Fibroblast of peridontal ligament (primary cell): ENCODE data around the gene HCN2.

Source experiments
- DNase-seq: peaks from one replicate; pipeline ENCODE4 v3.0.0-alpha.2; 2010; ENCODE audit errors: extremely low read depth

The HCN2 gene

DNA sequence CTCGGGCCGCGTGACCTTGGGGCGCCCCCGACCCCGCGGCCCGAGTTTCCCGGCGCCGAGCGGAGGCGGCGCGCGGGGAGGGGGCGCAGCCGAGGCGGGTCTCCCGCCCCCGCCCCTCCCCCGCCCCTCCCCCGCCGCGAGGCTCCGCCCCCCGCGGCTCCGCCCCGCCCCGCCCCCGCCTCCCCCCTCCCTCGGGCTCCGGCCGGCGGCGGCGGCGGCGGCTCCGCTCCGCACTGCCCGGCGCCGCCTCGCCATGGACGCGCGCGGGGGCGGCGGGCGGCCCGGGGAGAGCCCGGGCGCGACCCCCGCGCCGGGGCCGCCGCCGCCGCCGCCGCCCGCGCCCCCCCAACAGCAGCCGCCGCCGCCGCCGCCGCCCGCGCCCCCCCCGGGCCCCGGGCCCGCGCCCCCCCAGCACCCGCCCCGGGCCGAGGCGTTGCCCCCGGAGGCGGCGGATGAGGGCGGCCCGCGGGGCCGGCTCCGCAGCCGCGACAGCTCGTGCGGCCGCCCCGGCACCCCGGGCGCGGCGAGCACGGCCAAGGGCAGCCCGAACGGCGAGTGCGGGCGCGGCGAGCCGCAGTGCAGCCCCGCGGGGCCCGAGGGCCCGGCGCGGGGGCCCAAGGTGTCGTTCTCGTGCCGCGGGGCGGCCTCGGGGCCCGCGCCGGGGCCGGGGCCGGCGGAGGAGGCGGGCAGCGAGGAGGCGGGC, at the start of gene HCN2:
Gene HCN2 (plus strand): TSS at position 189 of the 703 bp plus-strand sequence. CDS start 65 bp downstream, at position 254.
- DNase-seq: no peak

DNA sequence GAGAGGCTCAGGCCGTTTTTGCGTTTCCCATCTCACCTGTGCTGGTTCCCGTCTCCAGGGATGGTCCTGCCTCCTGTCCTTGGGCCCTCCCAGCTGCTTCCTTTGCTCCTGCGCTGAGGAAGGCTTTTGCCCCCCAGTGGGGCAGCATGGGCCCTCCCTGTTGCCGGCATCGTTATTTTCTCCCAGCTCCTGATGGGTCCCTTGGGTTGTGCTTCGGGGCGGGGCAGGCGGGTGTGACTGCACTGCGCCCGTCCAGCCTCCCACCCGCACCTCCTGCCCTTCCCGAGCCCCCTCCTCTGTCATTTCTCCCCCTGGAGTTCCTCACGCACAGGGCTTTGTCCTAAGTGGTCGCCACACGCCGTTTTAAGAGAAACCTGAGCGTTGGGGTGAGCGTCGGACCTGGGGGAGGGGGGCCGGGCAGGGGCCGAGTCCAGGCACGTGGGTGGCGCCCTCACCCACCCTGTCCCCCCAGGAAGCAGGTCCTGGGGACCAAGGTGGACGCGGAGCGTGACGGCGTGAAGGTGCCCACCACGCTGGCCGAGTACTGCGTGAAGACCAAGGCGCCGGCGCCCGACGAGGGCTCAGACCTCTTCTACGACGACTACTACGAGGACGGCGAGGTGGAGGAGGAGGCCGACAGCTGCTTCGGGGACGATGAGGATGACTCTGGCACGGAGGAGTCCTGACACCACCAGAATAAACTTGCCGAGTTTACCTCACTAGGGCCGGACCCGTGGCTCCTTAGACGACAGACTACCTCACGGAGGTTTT, 48.6 kb upstream of the HCN2 start:
- no peak for DNase-seq

- DNase-seq: no peak
These were observed 48.0 kb upstream of the HCN2 start for GRCh38 chr19:541699-542098.

- no peak for DNase-seq
These were observed 47.4 kb upstream of the HCN2 start for GRCh38 chr19:542173-542866.

- no peak for DNase-seq
These were observed 45.6 kb upstream of the HCN2 start, which contains the start of gene GZMM for GRCh38 chr19:543910-544608. Gene GZMM, plus strand, starts transcription at chr19:544053. Its CDS starts 19 bp downstream, at chr19:544072.

DNA sequence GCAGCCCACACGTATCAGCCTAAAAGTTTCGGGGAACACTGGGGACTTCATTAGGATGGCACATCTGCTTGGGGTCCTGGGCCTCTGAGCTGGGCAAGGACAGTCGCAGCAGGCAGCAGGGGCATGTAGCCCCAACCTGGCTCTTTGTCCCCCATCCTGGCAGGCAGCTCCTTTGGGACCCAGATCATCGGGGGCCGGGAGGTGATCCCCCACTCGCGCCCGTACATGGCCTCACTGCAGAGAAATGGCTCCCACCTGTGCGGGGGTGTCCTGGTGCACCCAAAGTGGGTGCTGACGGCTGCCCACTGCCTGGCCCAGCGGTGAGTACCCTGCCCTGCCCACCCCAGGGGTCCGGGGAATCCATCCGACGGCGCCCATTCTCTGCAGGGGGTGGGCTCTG, 42.6 kb upstream of the HCN2 start:
- DNase-seq: no peak

- DNase-seq: no peak
These were observed 41.6 kb upstream of the HCN2 start for GRCh38 chr19:547836-548720.

DNA sequence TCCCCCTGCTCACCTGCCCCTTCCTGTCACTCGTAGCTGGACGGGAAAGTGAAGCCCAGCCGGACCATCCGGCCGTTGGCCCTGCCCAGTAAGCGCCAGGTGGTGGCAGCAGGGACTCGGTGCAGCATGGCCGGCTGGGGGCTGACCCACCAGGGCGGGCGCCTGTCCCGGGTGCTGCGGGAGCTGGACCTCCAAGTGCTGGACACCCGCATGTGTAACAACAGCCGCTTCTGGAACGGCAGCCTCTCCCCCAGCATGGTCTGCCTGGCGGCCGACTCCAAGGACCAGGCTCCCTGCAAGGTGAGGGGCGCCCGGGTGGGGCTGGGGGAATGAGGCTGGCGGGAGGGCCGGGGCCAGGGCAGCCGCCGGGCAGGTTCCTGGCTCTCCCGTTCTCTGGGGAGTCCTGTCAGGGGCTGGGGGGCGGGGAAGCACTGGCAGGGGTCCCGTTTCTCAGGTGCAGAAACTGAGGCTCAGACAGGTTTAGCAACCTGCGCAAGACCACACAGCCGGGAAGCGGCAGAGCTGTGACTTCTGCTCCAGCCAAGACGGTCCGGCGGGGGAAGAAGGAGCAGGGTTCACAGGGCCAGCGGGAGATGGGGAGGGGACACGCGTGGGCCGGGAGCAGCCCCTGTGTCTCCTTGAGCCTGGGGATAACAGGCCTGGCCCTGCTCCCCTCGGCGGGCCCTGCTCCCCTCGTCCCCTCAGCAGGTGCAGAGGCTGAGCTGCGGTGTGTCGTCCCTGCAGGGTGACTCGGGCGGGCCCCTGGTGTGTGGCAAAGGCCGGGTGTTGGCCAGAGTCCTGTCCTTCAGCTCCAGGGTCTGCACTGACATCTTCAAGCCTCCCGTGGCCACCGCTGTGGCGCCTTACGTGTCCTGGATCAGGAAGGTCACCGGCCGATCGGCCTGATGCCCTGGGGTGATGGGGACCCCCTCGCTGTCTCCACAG, 40.5 kb upstream of the HCN2 start:
- no peak for DNase-seq

GRCh38 chr19:554817-555216, 34.9 kb upstream of the HCN2 start:
- DNase-seq: no peak

- no peak for DNase-seq
These were observed 34.2 kb upstream of the HCN2 start for GRCh38 chr19:555474-555808.

DNA sequence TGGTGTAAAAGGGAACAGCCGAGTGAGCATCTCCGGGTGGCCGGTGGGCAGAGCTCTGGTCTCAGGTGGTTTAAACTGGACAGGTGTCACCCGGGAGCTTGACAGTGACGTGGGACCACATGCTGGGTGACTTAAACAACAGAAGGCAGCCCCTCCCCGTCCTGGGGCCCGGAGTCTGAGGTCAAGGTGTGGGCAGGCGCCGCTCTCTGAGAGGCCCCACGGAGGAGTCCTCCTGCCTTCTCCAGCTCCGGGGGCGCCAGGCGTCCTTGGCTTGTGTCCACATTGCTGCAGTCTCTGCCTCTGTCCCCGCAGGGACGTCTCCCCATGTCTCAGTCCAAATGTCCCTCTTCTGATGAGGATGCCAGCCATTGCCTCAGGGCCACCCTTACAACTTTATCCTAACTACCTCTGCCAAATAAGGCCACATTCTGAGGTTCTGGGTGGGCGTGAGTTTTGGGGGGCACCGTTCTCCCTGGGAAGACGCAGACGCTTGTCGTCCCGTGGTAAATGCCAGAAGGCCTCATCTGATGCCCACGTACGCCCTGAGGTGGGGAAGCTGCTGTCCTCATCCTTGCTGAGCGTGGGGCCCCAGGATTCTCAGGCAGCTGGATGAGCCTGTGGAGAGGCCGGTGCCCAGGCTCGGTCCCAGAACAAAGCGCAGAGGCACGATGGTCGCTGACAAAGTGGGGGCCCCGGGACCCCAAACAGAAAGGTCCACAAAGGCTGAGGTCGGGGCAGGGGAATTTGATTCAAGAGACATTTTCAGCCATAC, 32.9 kb upstream of the HCN2 start:
- DNase-seq: no peak

- DNase-seq: no peak
These were observed 30.8 kb upstream of the HCN2 start for GRCh38 chr19:558770-559439.

GRCh38 chr19:560121-560520, 29.6 kb upstream of the HCN2 start:
- DNase-seq: no peak

DNA sequence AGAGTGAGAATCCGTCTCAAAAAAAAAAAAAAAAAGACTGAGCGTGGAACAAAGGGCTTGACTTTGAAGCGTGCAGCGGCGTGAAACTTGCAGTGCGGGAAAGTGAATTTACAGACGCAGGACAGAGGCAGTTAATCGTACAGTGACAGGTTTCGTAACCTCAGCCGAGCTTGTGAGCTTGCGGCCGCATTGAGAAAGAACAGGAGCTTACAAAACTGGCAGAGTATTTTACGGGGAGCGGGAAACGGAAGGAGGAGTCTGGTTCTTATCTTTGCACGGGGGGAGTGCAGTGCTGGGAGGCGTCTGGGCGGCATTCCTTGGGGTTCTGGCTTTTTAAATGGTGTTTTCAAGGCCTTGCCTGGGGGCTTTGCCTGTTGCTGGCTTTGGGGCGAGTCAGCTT, 23.3 kb upstream of the HCN2 start:
- DNase-seq: no peak

DNA sequence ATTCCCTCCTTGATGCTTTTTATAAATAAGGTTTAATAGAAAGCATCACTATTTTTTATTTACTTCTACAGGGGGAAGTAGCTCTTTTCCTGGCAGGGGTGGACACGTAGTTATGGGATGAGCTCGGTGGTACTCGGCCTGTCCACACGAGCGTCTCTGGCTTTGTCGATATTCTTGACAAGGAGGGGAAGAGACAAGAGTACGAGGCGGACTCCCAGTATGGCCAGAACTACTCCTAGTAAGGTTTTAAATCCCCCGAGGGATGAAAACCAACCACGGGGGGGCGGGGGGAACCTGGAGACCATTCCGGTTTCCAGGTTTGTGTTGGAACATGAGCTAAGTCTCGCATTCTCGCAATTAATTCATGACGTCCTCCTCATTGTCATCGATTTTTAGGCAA, 22.8 kb upstream of the HCN2 start:
- DNase-seq: no peak

GRCh38 chr19:567296-567900, 22.3 kb upstream of the HCN2 start:
- DNase-seq: no peak

DNA sequence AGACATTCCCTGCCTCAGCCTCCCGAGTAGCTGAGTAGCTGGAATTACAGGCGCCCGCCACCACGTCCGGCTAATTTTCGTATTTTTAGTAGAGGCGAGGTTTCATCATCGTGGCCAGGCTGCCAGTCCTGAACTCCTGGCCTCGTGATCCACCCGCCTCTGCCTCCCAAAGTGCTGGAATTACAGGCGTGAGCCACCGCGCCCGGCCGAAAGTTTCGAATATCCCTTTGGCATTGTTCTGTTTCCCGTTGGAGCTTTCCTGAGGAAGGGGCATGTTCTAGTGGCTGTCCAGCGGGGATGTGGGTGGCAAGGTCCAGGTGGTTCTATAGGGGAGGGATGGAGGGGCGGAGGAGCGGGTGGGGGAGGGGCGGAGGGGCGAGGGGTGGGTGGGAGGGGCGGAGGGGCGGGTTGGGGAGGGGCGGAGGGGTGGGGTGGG, 19.4 kb upstream of the HCN2 start:
- no peak for DNase-seq

DNA sequence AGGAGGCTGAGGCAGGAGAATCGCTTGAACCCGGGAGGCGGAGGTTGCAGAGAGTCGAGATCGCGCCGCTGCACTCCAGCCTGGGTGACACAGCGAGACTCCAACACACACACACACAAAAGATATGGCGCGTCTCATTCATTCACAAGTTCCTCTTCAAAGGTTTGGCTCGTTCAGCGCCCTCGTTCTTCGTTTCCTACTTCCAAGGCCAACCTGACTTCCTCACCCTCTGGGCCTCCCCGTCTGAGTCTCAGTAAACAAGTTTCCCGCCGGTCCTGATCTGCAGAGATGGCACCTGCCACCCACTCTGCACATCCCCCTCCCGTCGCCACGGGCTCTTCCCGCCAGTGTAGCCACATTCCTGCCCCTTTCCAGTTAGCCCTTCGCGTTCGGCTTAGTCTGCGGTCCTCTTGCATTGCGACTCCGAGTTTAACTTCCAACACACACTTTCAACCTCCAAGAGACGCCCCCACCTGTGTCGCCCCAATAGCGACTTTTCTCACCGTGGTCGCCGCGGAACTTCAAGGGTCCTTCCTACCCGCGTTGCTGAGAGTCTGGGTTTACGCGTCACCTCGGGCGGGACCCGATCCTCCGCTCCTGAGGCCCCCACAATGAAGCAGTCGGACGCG, 18.6 kb upstream of the HCN2 start:
- DNase-seq: no peak
